ENCODE data around the gene UBAP2L.
"Not testable (repeated sequence)": the region's sequence is repeated elsewhere in the genome, so short reads cannot be mapped to it uniquely, and the experiment has no call there.

UBAP2L gene

DNA sequence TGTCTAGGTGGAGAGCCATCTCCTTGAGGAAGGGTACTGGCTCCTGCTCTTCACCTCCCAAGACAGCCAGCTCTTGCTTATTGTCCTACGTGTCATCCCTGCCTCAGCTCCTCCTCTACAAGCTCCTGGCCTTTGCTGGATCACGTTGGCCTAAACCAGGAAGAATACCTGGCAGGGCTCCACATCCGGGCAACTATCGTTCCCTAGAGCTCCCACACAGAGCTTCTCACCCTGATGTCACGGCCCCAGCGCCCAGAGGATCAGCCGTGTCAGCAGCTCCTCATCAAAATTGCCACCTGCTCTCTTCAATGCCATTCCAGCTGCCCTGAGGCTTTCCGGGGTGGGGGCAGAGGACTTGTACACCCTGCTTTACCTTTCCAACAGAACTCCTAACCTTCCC, 26.9 kb upstream of the UBAP2L start:
- no peak for DNase-seq (ENCODE audit: extremely low read depth in 1 of 2, low read depth in 1 of 2)

- peak; percentile 5 to 25 for DNase-seq (ENCODE audit: extremely low read depth in 1 of 2, low read depth in 1 of 2)
Measured at GRCh38 chr1:154198756-154199562, 21.8 kb upstream of the UBAP2L start.

GRCh38 chr1:154199563-154199879, 21.2 kb upstream of the UBAP2L start:
- DNase-seq (ENCODE audit: extremely low read depth in 1 of 2, low read depth in 1 of 2) = no peak

- DNase-seq (ENCODE audit: extremely low read depth in 1 of 2, low read depth in 1 of 2) = not testable (repeated sequence)
Measured at GRCh38 chr1:154205778-154206177, 15.0 kb upstream of the UBAP2L start.

DNA sequence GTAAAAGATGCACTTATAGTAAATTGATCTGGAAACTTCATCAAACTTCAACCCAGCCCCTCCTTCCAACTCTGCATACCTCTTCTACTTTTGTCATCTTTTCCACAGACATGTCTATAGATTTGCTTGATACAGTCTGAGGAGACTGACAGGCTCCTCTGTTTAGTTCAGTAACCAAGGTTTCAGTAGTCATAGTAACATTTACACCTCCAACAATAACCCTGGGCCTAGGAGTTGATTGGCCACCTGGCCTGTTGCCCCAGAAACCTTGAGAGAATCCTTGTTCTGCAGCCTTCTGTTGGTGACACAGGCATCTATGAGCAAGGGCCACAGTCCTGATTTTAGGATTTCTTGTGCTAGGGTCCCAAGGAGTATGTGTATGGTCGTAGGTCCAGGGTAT, 14.6 kb upstream of the UBAP2L start, which contains the start of gene CFAP141:
TSS of gene CFAP141 (minus strand) at position 138 of the 400 bp plus-strand sequence. CDS start at position 112, 26 bp downstream.
- no peak for DNase-seq (ENCODE audit: extremely low read depth in 1 of 2, low read depth in 1 of 2)

GRCh38 chr1:154207262-154207661, 13.5 kb upstream of the UBAP2L start:
- DNase-seq (ENCODE audit: extremely low read depth in 1 of 2, low read depth in 1 of 2) = no peak

DNA sequence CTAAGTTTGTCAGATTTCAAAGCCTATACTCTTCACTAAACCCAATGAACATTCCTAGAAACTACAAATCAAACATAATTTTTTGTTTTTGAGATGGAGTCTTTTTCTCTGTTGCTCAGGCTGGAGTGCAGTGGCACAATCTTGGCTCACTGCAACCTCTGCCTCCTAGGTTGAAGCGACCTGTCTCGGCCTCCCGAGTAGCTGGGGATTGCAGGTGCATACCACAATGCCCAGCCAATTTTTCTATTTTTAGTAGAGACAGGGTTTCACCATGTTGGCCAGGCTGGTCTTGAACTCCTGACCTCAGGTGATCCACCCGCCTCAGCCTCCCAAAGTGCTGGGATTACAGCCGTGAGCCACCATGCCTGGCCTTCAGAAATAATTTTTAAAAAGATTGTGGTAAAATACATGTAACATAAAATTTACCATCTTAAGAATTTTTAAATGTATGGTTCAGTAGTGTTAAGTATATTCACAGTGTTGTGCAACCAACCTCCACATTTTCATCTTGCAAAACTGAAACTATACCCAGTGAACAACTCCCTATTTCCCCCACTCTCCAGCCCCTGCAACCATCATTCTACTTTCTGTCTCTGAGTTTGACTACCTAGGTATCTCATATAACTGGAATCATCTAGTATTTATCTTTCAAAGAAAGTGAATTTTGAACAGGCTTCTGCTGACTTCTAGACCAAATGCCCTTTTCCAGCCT, 11.9 kb upstream of the UBAP2L start:
- no peak for DNase-seq (ENCODE audit: extremely low read depth in 1 of 2, low read depth in 1 of 2)

DNA sequence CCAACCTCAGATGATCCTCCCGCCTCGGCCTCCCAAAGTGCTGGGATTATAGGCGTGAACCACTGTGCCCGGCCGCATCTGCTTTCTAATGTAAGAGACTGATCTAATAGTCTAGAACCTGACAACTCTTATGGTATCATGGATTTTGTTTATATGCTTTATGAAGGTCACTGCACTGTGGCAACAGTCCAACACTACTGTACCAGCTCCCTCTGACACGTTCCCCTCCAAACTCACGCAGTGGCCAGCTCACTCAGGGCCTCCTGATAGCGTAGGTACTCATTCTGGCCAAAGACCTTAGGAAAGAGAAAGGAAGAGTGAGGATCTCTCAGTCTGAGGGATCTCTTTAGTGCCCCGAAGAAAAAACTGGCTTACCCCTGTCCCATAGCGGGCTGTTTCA, 8.7 kb upstream of the UBAP2L start:
- no peak for DNase-seq (ENCODE audit: extremely low read depth in 1 of 2, low read depth in 1 of 2)

DNA sequence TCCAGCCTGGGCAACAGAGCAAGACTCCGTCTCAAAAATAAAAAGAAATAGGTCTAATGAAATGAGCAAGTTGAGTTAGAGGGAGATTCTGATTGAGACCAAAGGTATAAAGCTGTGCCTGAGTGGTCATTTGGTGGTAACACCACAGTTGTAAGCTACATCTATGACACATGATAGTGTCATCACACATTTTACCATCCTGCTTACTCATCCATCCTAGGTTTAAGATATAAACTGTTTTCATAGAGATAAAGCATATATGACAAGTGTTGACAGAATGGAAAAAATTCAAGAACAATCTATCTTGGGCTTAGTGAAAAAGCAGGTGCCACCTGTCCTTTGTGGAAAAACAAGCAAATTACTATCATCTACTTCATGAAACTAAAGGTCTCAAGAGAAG, 7.5 kb upstream of the UBAP2L start:
- DNase-seq (ENCODE audit: extremely low read depth in 1 of 2, low read depth in 1 of 2) = no peak

DNA sequence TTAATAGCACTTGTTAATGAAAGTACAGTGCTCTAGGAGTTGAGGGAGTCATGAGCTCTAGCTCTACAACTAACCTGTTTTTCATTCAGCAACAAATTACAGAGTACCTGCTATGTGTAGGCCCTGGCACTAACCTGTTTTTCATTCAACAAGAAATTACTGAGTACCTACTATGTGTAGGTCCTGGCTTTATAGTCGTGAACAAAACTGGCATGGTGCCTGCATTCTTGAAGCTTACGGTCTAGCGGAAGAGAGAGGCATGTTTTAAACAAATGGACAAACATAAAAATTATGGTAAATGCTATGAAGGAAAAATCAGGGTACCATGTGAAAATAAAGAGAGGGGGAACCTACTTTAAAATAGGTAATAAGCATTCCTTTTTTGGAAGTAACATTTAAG, 2.2 kb upstream of the UBAP2L start:
- no peak for DNase-seq (ENCODE audit: extremely low read depth in 1 of 2, low read depth in 1 of 2)

- DNase-seq (ENCODE audit: extremely low read depth in 1 of 2, low read depth in 1 of 2) = no peak
Measured at GRCh38 chr1:154219541-154219940, 1.2 kb upstream of the UBAP2L start.

- no peak for DNase-seq (ENCODE audit: extremely low read depth in 1 of 2, low read depth in 1 of 2)
Measured at GRCh38 chr1:154220970-154221277, 169 bp downstream of the UBAP2L start.

DNA sequence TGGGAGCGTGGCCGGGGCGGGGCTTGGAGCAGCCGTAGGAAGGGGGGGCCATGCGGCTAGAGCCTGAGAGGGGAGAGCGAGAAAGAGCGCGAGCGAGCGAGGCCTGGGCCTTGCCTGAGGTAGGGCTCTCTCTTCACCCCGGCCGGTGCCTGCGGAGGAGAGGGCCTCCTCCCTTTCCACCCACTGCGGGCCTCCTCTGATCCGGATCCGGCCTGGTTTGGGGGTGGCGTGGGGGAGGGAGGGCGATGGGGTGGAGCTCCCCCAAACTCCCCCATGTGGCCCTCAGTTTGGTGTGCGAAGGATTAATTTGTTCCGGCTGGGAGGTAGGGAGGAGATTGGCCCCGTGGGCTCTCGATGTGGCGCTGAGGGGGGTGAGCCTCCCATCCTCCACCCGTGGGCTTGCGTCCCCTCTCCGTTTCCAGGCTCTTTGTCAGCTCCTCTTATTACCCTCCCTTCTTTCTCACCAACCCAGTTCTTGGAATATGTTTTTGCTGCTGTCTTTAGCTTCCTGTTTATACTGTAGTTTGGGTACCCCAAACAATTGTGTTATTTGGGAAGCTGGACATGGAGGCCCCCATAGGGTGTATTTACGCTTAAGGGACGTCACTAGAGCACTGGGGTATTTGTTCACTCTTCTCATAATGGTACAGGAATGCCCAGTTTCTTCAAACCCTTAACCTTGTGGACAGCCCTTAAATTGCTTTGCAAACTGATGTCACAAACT, 685 bp downstream of the UBAP2L start:
- DNase-seq (ENCODE audit: extremely low read depth in 1 of 2, low read depth in 1 of 2) = peak; percentile 49 to 58

GRCh38 chr1:154222518-154222917, 1.8 kb downstream of the UBAP2L start:
- DNase-seq (ENCODE audit: extremely low read depth in 1 of 2, low read depth in 1 of 2) = no peak

- no peak for DNase-seq (ENCODE audit: extremely low read depth in 1 of 2, low read depth in 1 of 2)
Measured at GRCh38 chr1:154222918-154223317, 2.2 kb downstream of the UBAP2L start.

- DNase-seq (ENCODE audit: extremely low read depth in 1 of 2, low read depth in 1 of 2) = no peak
Measured at GRCh38 chr1:154223621-154224020, 2.9 kb downstream of the UBAP2L start.

DNA sequence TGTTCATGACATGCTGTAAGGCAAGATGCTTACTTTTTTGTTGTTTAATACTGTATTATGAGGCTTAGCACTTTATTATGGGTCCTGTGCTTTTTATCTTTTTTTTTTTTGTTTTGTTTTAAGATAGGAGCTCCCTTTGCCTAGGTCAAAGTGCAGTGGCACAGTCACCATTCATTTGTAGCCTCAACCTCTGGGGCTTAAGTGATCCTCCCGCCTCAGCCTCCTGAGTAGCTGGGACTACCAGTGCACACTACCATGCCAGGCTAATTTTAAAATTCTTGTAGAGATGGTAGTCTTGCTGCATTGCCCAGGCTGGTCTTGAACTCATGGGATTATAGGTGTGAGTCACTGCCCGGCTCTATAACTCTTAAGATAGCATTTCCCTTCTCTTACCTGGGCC, 4.6 kb downstream of the UBAP2L start:
- no peak for DNase-seq (ENCODE audit: extremely low read depth in 1 of 2, low read depth in 1 of 2)

DNA sequence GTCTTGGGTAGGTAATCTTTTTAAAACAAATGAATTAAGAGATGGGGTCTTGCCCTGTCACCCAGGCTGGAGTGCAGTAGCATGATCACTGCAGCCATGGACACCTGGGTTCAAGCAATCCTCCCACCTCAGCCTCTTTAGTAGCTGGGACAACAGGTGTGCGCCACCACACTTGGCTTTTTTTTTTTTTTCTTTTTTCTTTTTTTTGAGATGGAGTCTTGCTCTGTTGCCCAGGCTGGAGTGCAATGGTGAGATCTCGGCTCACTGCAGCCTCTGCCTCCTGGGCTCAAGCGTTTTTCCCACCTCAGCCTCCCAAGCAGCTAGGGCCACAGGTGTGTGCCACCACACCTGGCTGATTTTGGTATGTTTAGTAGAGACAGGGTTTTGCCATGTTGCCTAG, 10.4 kb downstream of the UBAP2L start:
- not testable (repeated sequence) for DNase-seq (ENCODE audit: extremely low read depth in 1 of 2, low read depth in 1 of 2)

DNA sequence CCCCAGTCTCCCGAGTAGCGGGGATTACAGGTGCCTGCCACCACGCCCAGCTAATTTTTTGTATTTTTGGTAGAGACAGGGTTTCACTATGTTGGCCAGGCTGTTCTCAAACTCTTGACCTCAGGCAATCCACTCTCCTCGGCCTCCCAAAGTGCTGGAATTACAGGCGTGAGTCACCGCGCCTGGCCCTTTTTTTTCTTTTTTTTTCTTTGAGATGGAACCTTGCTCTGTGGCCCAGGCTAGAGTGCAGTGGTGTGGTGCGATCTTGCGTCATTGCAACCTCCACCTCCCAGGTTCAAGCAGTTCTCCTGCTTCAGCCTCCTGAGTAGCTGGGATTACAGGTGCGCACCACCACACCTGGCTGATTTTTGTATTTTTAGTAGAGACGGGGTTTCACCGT, 12.4 kb downstream of the UBAP2L start:
- not testable (repeated sequence) for DNase-seq (ENCODE audit: extremely low read depth in 1 of 2, low read depth in 1 of 2)

GRCh38 chr1:154236855-154237254, 16.1 kb downstream of the UBAP2L start:
- no peak for DNase-seq (ENCODE audit: extremely low read depth in 1 of 2, low read depth in 1 of 2)

- no peak for DNase-seq (ENCODE audit: extremely low read depth in 1 of 2, low read depth in 1 of 2)
Measured at GRCh38 chr1:154237435-154237834, 16.7 kb downstream of the UBAP2L start.
